CD4-positive, alpha-beta T cell treated with Interleukin-15 for 1 hour (primary cell): ENCODE measurements around the gene FBP1.
"Not testable (repeated sequence)": the region's sequence is repeated elsewhere in the genome, so short reads cannot be mapped to it uniquely, and the experiment has no call there.

Source experiments
- DNase-seq: peaks from one replicate; pipeline ENCODE4 v3.0.0-alpha.2; 2020

The FBP1 gene

GRCh38 chr9:94568250-94568889 lies 70.9 kb downstream of the FBP1 start:
- no peak for DNase-seq

GRCh38 chr9:94567271-94567670 lies 72.0 kb downstream of the FBP1 start:
- DNase-seq = no peak

- DNase-seq = no peak
Observed at GRCh38 chr9:94566550-94566949, 72.8 kb downstream of the FBP1 start.

- DNase-seq = not testable (repeated sequence)
Observed at GRCh38 chr9:94564279-94564678, 75.0 kb downstream of the FBP1 start.

GRCh38 chr9:94563548-94563947 lies 75.8 kb downstream of the FBP1 start:
- DNase-seq = no peak

- DNase-seq = no peak
Observed at GRCh38 chr9:94560237-94560636, 79.1 kb downstream of the FBP1 start.

- no peak for DNase-seq
Observed at GRCh38 chr9:94557376-94557775, 81.9 kb downstream of the FBP1 start.

GRCh38 chr9:94554439-94555331 lies 84.6 kb downstream of the FBP1 start, which contains the start of gene PCAT7:
TSS of gene PCAT7 (plus strand) at chr9:94555083.
- no peak for DNase-seq

GRCh38 chr9:94554078-94554438 lies 85.3 kb downstream of the FBP1 start:
- no peak for DNase-seq
